Measurements from ENCODE around the gene NHERF2. TPM values are rescaled to one million over a fixed set of nuclear protein-coding genes. Genes with fewer than 3 reads are reported as not detected.
"Not testable (repeated sequence)": the region's sequence is repeated elsewhere in the genome, so short reads cannot be mapped to it uniquely, and the experiment has no call there.

Gene NHERF2
- total RNA-seq, 2 donors from 2014 or later = 115 to 143 TPM

GRCh38 chr16:2003231-2003826 lies 23.4 kb upstream of the NHERF2 start:
- intact Hi-C loops (cut with DNase I) = no loop called here
- DNase-seq (ENCODE audit: low spot score) = no peak

- intact Hi-C loops (cut with DNase I) = no loop called here
- peak; percentile 96 for DNase-seq (ENCODE audit: low spot score)
These were observed 22.7 kb upstream of the NHERF2 start for GRCh38 chr16:2003827-2004641.

DNA sequence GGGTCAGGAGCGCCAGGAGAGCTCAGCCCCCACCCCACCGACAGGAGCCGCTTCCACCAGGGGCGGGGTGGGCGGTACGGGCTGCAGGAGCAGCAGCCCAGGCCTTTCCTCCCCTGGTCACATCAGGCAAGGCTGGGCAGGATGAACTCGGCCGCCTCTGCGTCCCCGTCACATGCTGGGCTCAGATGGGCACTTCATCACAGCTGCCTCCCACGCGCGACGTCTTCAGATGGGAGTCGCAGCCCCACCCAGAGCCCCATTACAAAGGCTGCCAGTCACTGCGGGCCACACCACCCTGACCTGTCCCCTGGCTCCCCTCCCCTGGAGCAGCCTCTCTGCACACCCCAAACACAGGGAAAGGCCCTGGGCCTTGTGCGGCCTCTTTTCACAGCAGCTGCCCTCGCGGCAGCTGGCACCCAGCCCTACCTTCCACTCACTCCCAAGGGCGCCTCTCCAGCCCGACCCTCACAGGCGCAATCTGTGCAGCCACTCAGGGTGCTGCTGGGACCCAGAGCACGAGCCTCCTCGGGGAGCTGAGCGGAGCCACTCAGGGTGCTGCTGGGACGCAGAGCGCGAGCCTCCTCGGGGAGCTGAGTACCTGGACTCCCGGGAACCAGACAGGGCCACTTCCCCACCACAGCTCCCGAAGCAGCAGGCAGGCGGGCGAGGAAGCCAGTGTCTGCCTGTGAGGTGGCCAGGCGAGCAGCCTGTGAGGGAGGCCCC lies 21.7 kb upstream of the NHERF2 start:
- no peak for DNase-seq (ENCODE audit: low spot score)
- intact Hi-C loops (cut with DNase I) = no loop called here

DNA sequence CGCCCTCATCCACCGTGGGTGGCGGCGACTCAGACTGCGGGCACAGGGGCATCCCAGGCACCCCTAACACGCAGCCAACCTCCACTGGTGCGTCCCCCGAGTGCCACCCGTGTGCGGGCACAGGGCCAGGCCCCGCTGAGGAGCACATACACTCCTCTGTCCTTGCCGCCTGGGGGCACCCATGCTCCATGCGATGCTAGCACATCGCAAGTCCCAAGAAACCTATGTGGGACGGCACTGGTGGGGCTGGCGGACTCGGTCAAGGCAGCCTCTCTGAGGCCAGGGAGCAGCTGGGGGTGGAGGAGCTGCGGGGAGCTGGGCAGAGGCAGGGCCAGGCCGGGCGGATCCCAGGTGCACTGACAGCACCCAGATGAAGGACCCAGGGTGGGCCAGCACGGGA lies 21.1 kb upstream of the NHERF2 start:
- DNase-seq (ENCODE audit: low spot score) = no peak
- intact Hi-C loops (cut with DNase I) = no loop called here

- intact Hi-C loops (cut with DNase I) = no loop called here
- no peak for DNase-seq (ENCODE audit: low spot score)
These were observed 20.4 kb upstream of the NHERF2 start for GRCh38 chr16:2006317-2006716.

DNA sequence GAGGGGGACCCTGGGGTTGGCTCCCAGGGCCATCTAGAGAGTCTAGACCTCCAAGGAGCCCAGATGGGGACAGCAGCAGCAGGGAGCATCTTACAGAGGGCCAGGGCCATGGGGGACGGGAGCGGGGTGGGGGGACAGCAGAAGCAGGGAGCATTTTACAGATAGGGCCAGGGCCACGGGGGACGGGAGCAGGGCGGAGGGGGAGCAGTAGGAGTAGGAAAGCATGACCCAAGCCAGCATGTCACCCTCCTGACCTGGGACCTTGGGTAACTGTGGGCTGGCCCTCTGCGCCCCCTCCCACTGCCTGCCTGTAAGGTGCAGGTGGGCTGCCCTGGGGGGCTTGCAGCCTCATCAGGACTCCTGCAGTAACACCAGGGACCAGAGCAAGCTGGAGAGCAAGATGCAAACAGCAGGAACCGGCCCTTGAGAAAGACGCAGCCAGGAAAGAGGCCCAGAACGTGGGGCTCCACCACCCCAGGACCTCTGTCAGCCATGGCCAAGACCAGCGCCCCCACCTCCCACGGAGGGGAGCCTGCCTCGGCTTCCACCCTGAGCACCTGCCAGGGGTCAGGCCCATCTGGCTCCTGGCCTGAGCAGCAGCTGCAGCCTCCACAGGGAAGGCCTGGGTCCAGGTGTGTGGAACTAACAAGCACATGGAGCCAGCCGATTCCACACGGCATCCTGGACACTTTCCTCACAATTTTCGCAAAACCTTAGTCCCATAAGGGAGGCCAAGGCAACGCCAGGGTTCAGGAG lies 19.4 kb upstream of the NHERF2 start:
- no peak for DNase-seq (ENCODE audit: low spot score)
- intact Hi-C loops (cut with DNase I) = no loop called here

DNA sequence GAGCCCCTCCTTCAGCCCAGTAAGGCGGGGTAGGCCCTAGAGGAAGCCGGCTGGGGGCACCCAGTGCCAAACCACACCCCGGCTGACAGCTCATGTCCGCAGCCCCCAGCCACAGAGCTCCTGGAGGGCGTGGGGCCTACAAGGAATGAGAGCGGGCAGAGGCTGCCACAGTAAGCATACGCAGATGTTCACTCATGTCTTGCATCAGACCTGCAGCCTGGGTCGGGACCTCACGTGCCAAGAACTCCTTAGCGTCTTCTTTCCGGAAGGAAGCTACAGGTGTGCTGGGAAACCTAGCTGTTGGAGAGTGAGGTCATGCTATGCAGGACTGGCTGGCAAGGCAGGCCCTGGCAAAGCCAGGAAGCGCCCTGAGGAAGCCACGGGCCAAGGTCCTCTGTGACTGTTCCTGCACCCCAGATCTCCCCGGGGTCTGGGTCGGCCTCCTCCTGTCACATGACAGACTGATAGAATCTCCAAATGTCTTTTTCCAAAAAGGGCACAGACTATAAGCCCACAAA lies 18.6 kb upstream of the NHERF2 start:
- DNase-seq (ENCODE audit: low spot score) = peak; percentile 81
- intact Hi-C loops (cut with DNase I) = no loop called here

DNA sequence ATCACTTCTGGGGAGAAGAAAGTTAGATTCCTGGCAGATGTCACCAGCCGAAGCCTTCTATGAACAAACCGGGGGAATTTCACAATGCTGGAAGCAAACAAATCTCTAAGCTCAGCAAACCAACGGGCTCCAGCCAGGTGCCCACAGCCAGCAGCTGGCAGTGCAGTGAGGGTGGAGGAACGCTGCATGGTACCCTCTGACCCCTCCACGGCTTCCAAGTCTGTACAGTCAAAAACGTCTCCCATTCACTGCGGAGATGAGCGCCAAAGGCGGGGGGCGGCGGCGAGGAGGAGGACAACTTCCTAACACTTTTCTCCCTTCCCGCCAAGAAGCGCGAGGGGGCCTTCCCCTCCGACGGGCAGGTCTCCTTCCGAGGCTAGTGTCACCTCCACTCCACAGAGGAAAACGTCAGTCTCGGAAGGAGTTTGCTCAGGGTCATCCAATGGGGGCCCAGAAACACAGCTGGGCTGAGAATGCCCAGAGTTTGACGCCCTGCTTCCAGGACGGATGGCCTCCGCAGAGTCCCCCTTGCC lies 18.0 kb upstream of the NHERF2 start:
- no peak for DNase-seq (ENCODE audit: low spot score)
- intact Hi-C loops (cut with DNase I) = no loop called here

DNA sequence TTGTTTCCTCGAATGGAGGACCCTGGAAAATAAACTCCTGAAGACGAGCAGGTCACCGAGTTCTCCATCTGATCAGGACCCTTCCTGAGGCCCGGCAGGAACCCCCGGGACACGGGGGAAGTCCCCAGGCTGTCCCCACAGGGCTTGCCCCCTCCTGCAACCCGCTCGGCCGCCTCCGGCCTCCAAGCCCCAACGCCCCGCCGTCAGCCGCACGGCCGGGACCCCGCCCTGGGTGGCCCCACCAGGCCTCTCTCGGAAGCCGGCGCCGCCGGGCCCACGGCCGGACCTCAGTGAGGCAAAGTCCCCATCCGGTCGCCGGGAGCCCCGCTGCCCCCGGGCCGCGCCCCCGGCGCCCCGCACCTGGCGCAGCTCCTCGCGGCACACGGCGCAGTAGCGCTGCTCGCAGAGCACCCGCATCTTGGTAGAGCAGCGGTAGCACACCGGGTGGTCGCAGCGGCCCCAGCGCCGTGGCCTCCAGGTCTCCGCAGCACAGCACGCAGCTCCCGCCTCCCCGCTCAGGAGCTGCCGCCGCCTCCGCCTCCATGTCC lies 17.5 kb upstream of the NHERF2 start:
- intact Hi-C loops (cut with DNase I) = no loop called here
- DNase-seq (ENCODE audit: low spot score) = no peak

- intact Hi-C loops (cut with DNase I) = no loop called here
- DNase-seq (ENCODE audit: low spot score) = peak; percentile 94
These were observed 16.8 kb upstream of the NHERF2 start, which contains the start of gene ZNF598 for GRCh38 chr16:2009791-2010510. Gene ZNF598, minus strand, starts transcription at chr16:2009821.

DNA sequence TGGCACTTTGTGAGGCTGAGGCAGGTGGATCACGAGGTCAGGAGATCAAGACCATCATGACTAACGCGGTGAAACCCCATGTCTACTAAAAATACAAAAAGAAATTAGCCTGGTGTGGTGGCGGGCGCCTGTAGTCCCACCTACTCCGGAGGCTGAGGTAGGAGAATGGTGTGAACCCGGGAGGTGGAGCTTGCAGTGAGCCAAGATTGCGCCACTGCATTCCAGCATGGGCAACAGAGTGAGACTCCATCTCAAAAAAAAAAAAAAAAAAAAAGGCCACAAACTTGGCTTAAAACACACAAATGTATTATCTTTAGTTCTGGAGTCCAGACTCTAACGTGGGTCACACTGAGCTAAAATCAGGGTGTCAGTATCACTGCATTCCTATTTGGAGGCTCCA lies 15.0 kb upstream of the NHERF2 start:
- DNase-seq (ENCODE audit: low spot score) = not testable (repeated sequence)

DNA sequence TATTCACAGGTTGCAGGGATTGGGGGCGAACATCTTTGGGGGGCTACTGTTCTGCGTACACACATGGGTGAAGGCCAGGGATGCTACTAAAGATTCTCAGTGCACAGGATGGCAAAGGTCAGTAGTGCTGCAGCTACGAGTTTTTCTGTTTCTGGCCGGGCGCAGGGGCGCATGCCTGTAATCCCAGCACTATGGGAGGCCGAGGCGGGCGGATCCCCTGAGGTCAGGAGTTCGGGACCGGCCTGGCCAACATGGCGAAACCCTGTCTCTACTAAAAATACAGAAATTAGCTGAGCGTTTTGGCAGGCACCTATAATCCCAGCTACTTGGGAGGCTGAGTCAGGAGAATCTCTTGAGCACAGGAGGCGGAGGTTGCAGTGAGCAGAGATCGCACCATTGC lies 13.2 kb upstream of the NHERF2 start:
- no peak for DNase-seq (ENCODE audit: low spot score)
- intact Hi-C loops (cut with DNase I) = no loop called here

More for the DNA sequence above, 15.0 kb upstream of the NHERF2 start:
- intact Hi-C loops (cut with DNase I) = not testable (repeated sequence)

DNA sequence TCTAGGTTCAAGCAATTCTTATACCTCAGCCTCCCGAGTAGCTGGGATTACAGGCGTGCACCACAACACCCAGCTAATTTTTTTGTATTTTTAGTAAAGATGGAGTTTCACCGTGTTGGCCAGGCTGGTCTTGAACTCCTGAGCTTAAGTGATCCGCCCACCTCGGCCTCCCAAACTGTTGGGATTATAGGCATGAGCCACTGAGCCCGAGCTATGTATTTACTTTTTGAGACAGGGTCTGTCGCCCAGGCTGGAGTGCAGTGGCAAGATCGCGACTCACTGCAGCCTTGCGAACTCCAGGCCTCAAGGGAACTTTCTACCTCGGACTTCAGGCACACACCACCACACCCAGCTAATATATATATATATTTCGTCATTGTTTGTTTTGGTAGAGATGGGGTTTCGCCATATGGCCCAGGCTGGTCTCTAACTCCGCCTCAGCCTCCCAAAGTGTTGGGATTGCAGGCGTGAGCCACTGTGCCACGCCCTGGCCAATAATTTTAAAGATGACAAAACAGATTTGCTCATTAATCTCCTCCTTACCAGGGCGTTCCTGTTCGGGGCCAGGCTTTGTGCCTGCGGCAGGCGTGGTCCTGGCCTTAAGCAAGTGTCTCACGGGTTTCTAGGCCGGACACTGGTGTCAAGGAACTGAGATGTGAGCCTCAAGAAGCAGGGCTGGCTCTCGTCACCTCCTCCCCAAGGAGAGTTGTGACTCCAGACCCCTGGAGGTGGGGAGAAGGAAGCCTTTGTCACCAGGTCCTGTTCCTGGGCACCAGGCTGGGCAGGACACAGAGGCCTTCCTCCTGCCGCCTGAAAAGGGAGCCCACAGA lies 11.4 kb upstream of the NHERF2 start:
- intact Hi-C loops (cut with DNase I) = loop anchor here in 1 of 2 donors (5.0 kb wide), 1 partner anchor 137 kb away; no protein-coding TSS in a partner anchor
- DNase-seq (ENCODE audit: low spot score) = no peak

- DNase-seq (ENCODE audit: low spot score) = no peak
- intact Hi-C loops (cut with DNase I) = loop anchor here in 1 of 2 donors (5.0 kb wide), 1 partner anchor 136 kb away; no protein-coding TSS in a partner anchor
These were observed 10.8 kb upstream of the NHERF2 start for GRCh38 chr16:2015947-2016208.

GRCh38 chr16:2016407-2016922 lies 10.2 kb upstream of the NHERF2 start:
- no peak for DNase-seq (ENCODE audit: low spot score)
- intact Hi-C loops (cut with DNase I) = loop anchor here in 1 of 2 donors (5.0 kb wide), 1 partner anchor 136 kb away; no protein-coding TSS in a partner anchor

DNA sequence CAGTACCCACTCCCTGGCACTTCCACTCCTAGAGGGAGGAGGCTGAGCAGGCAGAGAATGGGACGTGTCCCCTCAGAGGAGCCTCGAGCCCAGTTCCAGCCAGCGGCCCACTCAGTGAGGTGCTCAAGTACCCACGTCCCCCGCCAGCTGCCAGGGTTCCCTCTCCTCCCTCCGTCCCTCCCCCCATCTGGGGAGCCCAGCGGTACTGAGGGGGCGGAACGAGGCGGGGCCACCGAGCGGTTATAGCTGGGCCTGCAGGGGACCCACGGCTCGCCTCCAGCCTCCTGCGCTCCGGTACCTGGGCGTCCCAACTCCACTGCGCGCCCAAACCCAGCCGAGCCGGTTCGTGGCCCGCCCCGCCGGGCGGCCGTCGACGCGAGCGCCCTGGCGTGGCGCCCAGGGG lies 7.2 kb upstream of the NHERF2 start, which contains the start of gene NPW:
NPW (plus strand) TSS at position 268 of the 403 bp plus-strand sequence.
- intact Hi-C loops (cut with DNase I) = loop anchor here in 1 of 2 donors (5.0 kb wide), 1 partner anchor 133 kb away; no protein-coding TSS in a partner anchor
- DNase-seq (ENCODE audit: low spot score) = no peak

Data from posterior vena cava (tissue), 2 donors.